HG02840 (cell line): Measurements from ENCODE around the gene MYLK2.
"Not testable (repeated sequence)": the region's sequence is repeated elsewhere in the genome, so short reads cannot be mapped to it uniquely, and the experiment has no call there.

Experiments
- ATAC-seq: cut with Tn5 transposase; IDR thresholded peaks from one replicate; pipeline ENCODE4 v1.9.1; 2021; ENCODE audit warnings: mild to moderate bottlenecking, moderate library complexity, moderate number of reproducible peaks; ENCODE audit not compliant: unreplicated experiment, low FRiP score

Gene MYLK2

DNA sequence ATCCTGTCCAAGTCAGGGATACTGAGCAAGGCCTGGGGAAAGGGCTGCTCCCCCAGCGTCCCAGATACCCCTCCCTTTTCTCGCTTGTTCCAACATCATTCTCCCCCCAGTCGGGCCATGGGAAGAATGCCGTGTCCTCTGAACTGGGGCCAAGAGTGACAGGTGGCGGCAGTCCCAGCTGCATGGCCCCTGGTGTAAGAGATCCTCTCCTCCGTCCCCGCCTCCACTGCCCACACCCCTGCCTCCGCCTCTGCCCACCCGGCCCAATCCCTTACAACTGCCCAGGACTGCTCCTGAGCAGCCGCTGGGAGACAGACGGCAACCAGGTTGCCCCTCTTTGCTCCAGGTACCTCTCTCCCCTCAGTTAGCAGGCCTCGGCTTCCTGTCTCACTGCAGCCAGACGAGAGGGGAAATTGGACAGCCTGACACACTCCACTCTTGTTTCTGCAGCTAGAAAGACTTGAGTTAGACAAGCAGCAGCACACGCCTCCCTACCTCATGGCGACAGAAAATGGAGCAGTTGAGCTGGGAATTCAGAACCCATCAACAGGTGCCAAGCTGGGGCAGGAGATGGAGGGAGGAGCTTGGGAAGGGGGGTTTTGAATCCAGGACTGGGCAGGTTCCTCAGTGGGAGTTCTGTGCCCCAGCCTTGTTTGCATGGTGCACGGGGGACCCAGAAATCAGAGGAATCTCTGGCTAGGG lies at the start of gene MYLK2:
Gene MYLK2, plus strand, starts transcription at position 274 of the 702 bp plus-strand sequence. Its CDS starts 225 bp downstream, at position 499.
- ATAC-seq: no peak

GRCh38 chr20:31769681-31770080 lies 49.5 kb upstream of the MYLK2 start:
- ATAC-seq: no peak

DNA sequence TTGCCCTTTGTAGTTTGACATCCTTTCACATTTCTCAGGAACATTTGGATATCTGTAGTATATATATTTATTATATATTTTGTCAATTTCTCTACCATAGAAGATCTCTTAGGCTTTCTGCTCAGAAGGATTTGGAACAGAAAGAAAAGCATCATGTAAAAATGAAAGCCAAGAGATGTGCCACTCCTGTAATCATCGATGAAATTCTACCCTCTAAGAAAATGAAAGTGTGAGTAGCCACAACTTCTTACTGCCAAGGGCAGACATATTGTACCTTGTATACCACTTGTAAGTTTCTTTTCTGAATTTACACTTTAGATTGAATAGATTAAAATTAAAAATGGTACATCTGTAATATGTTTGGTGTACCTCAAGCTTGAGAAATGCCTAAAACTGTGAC lies 48.9 kb upstream of the MYLK2 start:
- no peak for ATAC-seq

GRCh38 chr20:31774408-31774807 lies 44.7 kb upstream of the MYLK2 start:
- no peak for ATAC-seq

DNA sequence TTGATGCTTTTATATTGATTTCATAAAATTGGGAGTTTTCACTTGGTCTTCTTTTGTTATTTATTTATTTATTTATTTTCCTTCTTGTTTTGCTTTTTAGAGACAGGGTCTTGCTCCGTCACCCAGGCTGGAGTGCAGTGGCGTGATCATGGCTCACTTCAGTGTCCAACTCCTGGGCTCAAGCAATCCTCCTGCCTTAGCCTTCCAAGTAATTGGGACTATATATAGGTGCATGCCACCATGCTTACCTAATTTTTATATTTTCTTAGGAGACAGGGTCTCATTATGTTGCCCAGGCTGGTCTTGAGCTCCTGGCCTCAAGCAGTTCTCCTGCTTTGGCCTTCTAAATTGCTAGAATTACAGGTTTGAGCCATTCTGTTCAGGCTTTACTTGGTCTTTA lies 38.3 kb upstream of the MYLK2 start:
- ATAC-seq: no peak

- ATAC-seq: no peak
Measured at GRCh38 chr20:31781945-31782344, 37.2 kb upstream of the MYLK2 start.

DNA sequence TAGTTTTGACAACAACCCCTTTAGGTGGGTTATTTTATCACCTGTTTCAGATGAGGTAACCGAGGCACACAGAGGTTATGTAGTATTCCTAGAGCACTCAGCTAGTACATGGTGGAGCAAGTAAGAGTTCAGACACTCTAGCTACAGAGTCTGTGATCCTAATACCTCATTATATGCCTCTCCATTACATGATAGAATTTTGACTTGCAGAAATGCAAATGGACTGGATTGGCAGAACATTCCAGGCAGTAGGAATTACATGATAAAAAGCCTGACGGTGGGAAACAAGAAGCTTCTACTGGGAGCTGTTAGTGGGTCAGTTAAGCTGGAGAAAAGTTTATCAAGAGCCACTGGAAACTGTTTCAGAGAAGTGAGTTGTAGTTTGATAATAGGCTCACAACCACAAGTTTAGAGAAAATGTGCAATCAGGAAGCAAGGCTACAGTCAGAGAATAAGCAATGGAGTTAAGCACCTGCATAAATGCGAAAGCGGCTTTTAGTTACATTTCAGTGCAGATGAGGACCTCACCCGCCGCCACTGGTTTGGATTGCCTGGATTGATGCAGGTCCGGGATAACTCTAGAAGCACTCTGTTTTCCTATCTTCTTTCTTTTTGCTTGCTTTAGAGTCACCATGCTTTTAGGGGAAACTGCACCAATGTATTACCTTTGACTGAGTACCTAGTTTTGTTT lies 34.7 kb upstream of the MYLK2 start:
- ATAC-seq: no peak

DNA sequence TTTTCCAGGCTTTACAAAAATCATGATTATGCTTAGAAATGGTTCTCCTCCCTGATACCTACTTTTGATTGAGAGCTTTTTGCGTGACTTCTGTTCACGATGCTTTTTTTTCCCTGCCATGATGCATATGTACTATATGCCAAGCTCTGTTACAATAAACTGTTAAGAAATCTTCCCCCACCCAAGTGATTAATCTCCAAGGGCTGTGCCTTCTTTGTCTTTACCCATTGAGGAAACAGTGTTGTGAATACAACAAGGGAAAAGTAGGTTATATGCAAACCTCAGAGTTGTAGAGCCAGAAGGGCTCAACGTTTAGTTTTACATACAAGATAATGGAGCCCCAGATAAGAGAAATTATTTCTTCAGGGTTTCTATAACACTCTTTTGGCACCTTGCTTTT lies 34.1 kb upstream of the MYLK2 start:
- no peak for ATAC-seq

GRCh38 chr20:31788578-31788977 lies 30.6 kb upstream of the MYLK2 start:
- ATAC-seq: no peak

- ATAC-seq: no peak
Measured at GRCh38 chr20:31790401-31790800, 28.8 kb upstream of the MYLK2 start.

- no peak for ATAC-seq
Measured at GRCh38 chr20:31797364-31797763, 21.8 kb upstream of the MYLK2 start.

DNA sequence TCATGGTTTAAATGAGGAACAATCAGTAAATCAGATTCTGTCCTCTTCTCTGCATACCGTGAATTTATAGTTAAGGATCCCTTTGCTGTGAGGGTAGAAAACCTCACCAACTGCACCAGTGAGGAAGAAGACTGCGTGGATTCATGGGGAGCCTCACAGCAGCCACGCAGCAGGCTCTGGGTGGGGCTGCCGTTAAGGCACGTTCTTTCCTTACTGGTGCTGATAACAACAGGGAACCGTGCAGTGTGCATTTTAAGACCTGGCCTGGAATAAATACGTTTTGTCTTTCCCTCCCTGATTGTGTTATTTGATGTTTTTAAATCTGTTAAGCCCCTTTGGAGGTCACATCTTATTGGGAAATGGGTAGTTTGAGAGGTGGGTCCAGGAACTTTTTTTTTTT lies 17.6 kb upstream of the MYLK2 start:
- no peak for ATAC-seq

GRCh38 chr20:31803552-31804291 lies 15.4 kb upstream of the MYLK2 start:
- ATAC-seq: no peak

DNA sequence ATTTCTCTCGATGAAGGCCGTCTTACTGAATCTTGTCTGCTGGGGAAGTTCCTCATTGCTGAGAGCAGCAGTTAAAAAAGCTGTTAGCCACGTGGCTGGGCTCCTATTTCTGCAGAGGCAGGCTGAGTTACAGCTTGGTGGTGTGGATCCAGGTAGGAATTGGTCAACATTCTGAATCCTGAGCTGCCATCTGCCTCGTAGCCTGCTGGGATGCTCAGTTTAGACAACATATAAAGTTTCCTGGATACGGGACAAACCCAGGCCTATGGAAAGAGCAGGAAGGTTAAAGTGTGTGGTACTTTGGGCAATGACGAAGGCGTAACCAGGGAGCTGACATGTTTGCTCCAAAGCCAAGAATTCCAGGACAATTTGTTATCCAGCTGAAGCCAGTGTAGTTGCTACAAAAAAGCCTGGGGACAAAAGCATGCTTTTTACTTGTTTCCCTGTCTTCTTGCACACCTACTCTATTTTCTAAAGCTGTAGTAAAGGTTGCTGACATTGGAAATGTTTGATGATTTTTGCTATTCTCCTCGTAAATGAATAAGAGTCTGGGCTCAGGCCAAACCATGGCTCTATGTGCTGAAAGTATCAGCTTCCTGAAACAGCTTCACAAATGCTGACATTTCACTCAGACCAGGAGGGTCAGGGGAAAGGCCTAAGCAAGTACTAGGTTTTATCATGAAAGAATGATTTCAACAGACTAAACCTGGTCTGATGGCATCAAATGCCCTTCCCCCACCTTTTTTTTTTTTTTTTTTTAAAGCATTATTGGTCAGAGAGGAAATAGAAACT lies 12.4 kb upstream of the MYLK2 start:
- no peak for ATAC-seq

DNA sequence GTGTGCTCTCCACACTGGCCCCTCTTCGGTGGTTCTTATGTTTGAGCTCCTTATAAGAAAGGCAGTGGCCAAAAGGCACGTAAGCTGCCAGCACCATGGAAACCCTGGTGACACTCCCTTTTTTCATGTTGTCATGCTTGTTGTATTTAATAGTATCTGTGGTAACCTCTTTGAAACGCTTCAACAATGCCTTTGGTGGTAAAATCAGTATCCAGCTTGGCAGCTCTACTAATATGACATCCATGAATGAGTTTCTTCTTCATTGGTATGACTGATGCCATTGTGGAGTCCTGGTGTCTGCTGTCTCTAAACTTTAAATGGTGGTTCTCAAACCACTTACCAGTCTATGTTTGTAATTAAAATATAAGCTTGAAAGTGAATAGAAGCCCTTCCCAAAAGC lies 10.7 kb upstream of the MYLK2 start:
- no peak for ATAC-seq

- no peak for ATAC-seq
Measured at GRCh38 chr20:31809661-31810060, 9.5 kb upstream of the MYLK2 start.

DNA sequence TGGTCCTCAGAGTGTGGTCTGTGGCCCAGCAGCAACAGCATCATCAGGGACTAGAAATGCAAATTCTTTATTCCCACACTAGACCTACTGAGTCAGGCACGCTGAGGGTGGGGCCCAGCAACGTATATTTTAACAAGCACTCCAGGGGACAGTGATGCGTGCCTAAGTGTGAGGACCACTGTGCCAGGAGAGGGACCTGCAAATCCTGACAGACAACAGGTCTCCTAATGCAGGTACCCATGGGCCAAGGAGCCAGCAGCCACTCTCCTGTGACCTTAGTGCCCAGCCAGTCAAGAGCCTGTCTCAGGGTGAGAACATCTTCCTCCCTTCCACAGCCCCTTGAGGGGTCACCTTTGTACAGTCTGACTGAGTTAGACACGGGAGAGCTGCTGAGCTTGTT lies 8.0 kb upstream of the MYLK2 start:
- ATAC-seq: no peak

DNA sequence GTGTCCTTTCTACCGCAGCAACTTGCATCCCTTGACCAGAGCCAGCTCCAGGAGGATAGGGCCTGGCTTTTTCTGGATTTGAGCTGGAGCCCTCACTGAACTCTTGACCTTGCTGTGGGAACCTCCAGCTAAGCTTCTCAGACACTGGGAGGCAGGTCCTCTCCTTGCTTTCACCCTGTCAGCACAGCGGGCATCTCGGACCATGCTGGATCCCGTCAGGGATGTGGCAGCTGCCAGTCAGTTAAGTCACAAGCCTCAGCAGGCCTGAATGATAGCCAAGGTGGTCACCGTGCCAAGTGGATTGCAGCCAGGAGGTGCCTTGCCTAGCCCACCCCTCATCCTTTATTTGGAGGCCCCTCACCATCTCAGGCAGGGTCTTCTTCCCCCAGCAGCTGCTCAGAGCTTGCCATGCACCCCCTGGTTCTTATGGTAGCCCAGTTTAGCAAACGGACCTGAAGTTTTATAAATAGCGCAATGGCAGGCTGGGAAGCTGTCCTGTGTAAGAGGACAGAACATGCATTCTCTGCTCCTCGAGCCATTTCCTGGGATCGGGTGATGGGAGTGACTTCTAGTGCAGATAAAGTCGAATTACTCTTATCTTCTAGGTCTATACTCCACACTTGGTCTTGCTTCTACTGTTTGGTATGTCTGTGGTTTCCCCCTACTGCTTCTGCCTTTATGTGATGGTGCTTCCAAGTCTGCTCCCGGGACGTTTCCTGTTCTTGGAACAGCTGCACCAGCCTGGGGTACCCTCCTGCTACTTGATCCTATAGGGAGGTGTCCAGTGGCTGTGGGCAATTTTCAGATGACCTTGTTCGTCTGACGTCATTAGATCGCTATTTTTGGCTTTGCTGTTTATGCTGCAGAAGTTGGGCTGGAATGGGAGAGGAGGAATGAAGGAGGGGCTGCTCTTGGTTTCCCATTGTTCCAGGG lies 7.1 kb upstream of the MYLK2 start:
- ATAC-seq: no peak

DNA sequence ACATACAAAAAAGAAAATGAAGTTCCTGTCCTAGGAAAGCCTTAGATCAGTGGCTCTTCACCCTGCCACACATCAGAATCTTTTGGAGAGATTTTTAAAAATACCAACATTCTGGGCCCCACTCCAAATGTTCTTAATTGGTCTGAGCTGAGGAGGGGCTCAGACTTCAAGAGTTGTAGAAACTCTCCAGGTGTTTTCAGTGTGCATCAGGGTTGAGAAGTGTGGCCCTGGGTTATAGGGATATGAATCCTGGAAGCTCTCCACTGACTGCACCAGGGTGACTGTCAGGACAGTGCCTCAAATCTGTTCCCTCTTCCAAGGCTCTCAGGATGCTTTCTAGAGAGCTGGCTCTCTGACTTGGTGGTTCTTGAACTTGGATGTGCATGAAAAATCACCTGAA lies 5.5 kb upstream of the MYLK2 start:
- no peak for ATAC-seq

DNA sequence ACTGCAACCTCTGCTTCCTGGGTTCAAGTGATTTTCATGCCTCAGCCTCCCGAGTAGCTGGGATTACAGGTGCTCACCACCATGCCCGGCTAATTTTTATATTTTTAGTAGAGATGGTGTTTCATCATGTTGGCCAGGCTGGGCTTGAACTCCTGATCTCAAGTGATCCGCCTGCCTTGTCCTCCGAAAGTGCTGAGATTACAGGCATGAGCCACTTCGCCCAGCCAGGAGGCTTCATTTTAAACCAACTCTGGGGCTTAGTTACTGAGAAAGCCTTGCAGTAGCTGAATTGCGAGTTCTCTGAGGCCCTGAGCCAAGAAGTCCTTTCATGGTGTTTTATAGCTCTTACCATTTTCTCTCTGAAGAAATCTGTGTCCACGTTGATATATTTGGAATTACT lies 5.0 kb upstream of the MYLK2 start:
- not testable (repeated sequence) for ATAC-seq
